Measurements from ENCODE around the gene GAMT.

The GAMT gene

DNA sequence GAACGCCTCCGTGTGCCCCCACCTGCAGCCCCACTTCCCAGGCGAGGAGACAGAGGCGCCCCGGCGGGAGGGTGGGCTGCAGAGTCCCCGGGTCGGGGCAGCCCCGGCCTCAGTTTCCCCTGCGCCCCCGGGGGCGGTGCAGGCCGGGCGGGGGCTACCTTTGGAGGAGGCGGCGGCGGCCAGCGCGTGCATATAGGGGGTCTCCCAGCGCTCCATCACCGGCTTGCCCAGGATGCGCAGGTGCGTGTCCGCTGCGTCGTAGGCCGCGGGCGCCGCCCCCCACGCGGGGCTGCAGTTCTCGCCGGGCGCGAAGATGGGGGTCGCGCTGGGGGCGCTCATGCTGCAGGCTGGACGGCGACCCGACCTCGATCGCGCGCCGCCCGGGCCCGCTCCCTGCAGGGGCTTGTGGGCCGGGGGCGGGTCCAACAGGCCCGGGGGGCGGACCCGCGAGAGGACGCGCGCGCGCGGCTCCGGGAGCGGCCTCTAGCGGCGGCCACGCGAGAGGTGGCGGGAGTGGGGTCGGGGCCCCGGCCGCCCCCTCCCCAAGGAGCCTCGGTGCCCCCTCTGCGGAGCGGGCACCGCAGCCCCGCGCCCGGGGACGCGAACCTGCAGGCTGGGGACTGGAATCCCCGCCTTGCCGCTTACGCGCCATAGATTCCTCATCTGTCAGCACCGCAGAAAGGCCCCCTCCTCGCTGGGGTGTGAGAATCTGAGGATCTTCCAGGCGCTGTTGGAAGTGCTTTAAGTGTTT, at the start of gene GAMT:
TSS of gene GAMT (minus strand) at position 405 of the 751 bp plus-strand sequence. CDS start at position 339, 66 bp downstream.
- TF ChIP-seq, protein P1, sequence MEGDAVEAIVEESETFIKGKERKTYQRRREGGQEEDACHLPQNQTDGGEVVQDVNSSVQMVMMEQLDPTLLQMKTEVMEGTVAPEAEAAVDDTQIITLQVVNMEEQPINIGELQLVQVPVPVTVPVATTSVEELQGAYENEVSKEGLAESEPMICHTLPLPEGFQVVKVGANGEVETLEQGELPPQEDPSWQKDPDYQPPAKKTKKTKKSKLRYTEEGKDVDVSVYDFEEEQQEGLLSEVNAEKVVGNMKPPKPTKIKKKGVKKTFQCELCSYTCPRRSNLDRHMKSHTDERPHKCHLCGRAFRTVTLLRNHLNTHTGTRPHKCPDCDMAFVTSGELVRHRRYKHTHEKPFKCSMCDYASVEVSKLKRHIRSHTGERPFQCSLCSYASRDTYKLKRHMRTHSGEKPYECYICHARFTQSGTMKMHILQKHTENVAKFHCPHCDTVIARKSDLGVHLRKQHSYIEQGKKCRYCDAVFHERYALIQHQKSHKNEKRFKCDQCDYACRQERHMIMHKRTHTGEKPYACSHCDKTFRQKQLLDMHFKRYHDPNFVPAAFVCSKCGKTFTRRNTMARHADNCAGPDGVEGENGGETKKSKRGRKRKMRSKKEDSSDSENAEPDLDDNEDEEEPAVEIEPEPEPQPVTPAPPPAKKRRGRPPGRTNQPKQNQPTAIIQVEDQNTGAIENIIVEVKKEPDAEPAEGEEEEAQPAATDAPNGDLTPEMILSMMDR (conservative IDR thresholded peaks at IDR 0.05; ENCODE audit: low read depth, low read length) = peak; percentile 16
- peak within 1 kb of the TSS; percentile 60 for H3K4me3 ChIP-seq (ENCODE audit: low read depth, low read length)
- DNase-seq (ENCODE audit: low read depth) = no peak

DNA sequence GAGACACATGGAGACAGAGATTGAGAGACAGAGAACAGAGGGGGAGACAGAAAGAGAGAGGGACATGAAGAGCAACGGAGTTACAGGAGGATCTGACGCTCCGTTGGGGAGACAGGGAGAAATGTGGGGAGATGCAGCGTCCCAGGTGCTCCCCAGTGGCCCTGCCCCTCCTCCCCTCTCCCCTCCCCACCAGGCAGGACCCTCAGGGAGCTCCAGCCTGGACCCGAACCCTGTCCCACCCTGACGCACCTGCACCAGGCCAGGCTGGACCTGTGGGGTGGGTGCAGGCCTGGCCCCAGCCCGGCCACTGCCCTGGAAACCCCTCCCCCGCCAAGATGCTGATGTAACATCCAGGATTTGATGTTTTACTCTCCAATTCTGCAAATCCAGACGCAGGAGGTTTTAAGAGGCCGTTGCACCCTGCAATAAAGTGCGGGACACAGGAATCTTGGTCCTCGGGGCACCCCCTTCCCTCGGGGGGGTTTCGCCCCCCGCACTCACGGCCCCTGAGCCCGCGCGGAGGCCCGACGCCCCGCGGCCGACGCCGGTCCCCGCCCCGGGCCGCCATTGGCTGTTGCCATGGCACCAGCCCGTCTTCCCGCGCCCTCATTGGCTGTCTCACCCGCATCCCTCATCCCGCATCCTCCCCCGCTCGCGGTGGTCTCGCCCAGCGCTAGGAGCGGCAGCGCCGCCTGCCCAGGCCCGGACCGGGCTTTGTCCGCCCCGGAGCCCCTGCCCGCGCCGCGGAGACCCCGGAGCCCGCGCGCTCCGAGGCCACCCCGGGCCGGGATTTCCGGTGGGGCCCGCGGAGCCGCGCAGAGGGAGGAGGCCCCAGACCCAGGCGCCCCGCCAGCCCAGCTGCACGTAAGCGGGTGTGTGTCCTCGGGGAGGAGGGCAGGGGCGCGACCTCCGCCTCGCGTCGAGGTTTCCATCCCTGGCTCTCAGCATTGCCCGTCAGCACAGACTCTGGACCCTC, 48.4 kb upstream of the GAMT start, which contains the start of gene APC2:
TSS of gene APC2 (plus strand) at position 655 of the 976 bp plus-strand sequence. CDS start 2,881 bp downstream, outside the sequence.
- TF ChIP-seq, protein P1 (conservative IDR thresholded peaks at IDR 0.05; ENCODE audit: low read depth, low read length) = no peak
- no peak within 1 kb of the TSS for H3K4me3 ChIP-seq (ENCODE audit: low read depth, low read length)
- DNase-seq (ENCODE audit: low read depth) = peak; percentile 35

DNA sequence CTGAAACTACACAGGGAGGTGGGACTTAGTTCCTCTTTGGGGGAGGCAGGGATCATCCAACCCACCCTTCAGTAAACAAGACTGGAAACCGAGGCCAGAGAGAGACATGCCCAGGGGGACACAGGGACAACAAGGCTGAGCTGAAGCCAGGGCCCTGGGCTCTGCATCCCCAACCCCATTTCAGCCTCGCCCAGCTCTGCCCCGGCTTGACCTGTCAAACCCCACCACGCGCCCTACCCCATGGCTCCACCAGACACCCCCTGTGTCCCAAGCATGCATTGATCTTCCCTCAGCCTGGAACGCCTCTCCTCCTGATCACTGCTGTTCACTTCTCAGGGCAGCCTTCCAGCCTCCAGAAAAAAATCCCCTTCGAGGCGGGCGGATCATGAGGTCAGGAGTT, 46.6 kb upstream of the GAMT start:
- no peak for DNase-seq (ENCODE audit: low read depth)
- TF ChIP-seq, protein P1 (conservative IDR thresholded peaks at IDR 0.05; ENCODE audit: low read depth, low read length) = no peak
- H3K4me3 ChIP-seq (ENCODE audit: low read depth, low read length) = no peak overlapping the region

DNA sequence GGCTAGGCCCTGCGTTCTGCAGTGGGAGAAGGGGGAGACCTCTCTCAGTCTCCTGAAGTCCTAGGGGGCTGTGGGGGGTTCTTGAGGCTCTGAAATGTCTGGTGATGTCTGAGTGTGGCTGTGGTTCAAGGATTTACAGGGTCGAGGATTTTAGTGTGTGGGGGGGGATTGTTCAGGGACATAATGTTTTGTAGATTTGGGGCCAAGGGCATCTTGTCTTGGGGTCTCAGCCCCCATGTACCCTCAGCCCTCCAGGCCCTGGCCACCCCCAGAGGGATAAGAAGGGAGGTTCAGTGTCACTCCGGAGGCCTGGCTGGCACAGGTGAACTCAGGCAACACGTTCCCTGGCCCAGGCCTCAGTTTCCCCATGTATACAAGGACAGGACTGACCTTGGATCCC, 46.2 kb upstream of the GAMT start:
- DNase-seq (ENCODE audit: low read depth) = no peak
- no peak overlapping the region for H3K4me3 ChIP-seq (ENCODE audit: low read depth, low read length)
- TF ChIP-seq, protein P1 (conservative IDR thresholded peaks at IDR 0.05; ENCODE audit: low read depth, low read length) = no peak

DNA sequence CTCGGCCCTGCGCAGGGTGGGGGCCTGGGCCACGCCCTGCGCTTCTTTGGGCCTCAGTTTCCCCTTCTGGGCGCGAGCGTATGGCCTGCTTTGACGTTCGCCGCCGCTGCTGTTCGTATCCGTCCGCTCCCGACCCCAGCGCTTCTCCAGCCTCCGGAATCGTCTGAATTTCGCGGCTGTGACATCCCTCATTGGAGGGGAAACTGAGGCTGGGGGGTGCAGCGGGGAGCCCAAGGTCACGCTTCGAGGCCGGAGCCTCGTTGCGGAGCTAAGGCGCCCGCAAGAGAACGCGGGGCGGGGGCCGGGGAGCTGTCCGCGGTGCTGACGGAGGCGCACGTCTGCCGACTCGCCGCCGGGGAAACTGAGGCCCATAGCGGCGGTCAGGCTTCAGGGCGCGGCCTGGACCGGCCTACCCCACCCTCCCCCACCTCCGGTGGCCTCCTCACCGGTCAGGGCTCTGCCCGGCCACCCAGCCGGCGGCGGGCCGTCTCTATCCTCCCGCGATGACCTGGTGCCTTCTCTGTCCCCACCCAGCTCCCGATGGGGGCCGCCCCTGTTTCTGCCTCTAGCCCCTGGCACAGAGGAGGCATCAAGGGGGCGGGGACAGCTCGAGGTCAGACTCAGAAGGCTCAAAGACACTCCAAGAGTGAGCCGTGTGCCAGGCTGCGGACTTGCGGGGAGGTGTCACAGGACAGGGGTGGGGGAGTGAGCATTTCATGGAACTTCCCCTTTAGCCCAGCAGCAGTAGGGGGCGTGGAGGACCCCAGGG, 45.6 kb upstream of the GAMT start:
- TF ChIP-seq, protein P1 (conservative IDR thresholded peaks at IDR 0.05; ENCODE audit: low read depth, low read length) = no peak
- H3K4me3 ChIP-seq (ENCODE audit: low read depth, low read length) = no peak overlapping the region
- no peak for DNase-seq (ENCODE audit: low read depth)

DNA sequence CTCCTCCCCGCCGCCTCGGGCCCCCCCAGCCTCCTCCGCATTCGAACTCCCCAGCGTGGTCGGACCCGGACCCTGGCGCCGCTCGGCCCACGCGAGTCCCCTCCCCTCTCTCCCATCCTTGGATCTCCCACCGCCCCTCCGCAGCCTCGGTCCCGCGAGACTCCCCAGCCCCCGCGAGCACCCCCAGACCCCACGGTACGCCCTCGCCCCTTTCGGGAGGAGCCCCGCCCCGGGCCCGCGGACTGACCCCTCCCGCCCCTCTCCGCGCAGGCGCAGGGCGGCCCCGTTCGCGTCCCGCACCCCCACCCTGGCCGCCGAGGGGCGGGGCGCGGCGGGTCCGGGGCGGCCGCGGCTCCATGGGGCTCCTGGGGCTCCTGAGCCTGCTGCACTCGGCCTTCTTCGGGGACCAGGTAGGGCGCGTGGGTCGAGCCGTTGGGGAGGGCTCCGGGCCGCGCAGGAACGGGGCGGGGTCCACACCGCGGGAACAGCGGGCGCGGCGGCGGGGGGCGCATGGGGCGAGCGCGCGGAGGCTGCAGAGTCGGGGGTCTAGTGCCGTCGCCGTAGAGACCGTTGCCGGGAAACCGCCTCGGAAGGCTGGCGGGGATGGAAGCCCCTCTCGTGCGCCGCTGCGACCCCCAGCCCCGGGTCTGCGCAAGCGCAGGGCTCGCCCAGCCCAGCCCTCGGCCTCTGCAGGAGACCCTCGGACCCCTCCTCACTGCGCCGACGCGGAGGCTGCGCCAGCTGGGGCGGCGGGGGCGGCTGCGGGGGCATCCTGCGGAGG, 44.8 kb upstream of the GAMT start:
- TF ChIP-seq, protein P1 (conservative IDR thresholded peaks at IDR 0.05; ENCODE audit: low read depth, low read length) = no peak
- peak overlapping the region; percentile 22 for H3K4me3 ChIP-seq (ENCODE audit: low read depth, low read length)
- DNase-seq (ENCODE audit: low read depth) = no peak

Measured in choroid plexus epithelial cell (primary cell).